ENCODE data around the gene GOSR1.

Gene GOSR1

GRCh38 chr17:30472238-30472890 lies 4.8 kb upstream of the GOSR1 start:
- DNase-seq (no peak), ATAC-seq (replicated peaks) (no peak)
- H3K4me1 Mint-ChIP-seq (ENCODE audit: low read depth in 2 of 2): peaks cover 9 to 10% of the 10 kb centered on the region in 2 donors
- no peak overlapping the region for H3K4me3 Mint-ChIP-seq
- H3K36me3 Mint-ChIP-seq (ENCODE audit: insufficient read depth): peaks cover 7% of the 10 kb centered on the region
- H3K27ac Mint-ChIP-seq: no peak overlapping the region
- H3K9me3 Mint-ChIP-seq: no peaks in the 10 kb centered on the region
- no peaks in the 10 kb centered on the region for H3K27me3 Mint-ChIP-seq

DNA sequence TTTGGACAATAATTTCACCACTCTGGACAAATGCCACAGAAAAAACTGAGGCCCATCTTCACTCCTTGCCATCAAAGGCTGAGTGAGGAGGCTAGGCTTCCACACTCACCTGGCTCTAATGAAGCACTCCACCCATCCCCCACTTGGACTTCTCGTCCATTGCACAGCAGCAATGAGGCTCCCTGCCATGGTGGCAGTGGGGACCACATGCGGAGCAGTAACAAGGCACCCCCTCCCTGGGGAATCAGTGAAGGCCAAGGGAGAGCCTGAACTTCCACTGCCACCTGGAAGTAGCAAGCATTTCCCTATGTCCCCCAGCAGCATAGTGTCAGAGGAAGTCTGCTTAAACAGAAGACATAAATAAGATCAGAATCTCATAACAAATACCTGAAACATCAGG lies 2.0 kb upstream of the GOSR1 start:
- Mint-ChIP-seq H3K27me3 (no peaks in the 10 kb centered on the region), H3K4me1 (ENCODE audit: low read depth in 2 of 2) (peaks cover 19% of the 10 kb centered on the region in 2 donors), H3K9me3 (no peaks in the 10 kb centered on the region), H3K4me3 (no peak overlapping the region), H3K36me3 (ENCODE audit: insufficient read depth) (peaks cover 24% of the 10 kb centered on the region), H3K27ac (no peak overlapping the region)
- DNase-seq (no peak), ATAC-seq (replicated peaks) (no peak)

DNA sequence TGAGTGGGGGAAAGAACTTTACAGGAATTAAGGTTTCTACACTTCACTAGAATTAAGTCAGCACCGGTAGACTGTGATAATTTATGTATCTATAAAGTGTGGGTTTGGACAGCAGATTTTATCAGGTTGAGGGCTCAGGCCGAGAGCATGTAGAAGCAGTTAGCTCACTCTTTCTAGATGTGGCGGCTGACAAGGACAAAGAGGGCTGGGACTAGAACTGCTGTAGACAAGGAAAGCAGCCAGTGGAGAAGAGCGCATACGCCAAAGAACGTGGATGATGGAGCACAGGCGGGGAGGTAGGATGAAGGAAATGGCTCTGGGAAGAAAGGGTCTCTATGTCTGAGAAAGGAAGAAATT lies 504 bp upstream of the GOSR1 start:
- peak; percentile 6 for ATAC-seq (replicated peaks)

DNA sequence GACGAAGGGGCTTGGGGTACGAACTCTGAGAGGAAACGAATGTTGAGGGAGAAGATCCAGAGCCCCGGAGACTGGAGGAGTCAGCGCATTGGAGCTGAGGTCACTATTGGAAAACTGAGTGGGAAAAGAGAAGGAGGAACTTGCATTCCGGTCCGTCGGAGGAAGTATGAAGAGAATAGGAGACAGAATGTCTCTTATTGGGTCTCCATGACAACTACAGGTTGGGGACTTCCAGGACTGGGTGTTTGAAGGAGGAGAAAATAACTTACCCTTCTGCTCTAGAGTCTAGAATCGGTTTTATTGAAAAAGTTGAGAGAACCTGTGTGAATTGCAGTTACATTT lies 537 bp downstream of the GOSR1 start:
- ATAC-seq (replicated peaks) (peak; percentile 70), DNase-seq (peak in 1 of 3 experiments; percentile 15)
- Mint-ChIP-seq H3K4me3 (peak overlapping the region; percentile 96 to 98), H3K36me3 (ENCODE audit: insufficient read depth) (peaks cover 47% of the 10 kb centered on the region), H3K27ac (peak overlapping the region; percentile 99 to 100), H3K4me1 (ENCODE audit: low read depth in 2 of 2) (peaks cover 19 to 29% of the 10 kb centered on the region in 2 donors), H3K9me3 (no peaks in the 10 kb centered on the region), H3K27me3 (no peaks in the 10 kb centered on the region)

More for the DNA sequence above, 504 bp upstream of the GOSR1 start:
- Mint-ChIP-seq H3K27me3 (no peaks in the 10 kb centered on the region), H3K9me3 (no peaks in the 10 kb centered on the region), H3K4me3 (peak overlapping the region; percentile 96 to 98), H3K36me3 (ENCODE audit: insufficient read depth) (peaks cover 39% of the 10 kb centered on the region), H3K4me1 (ENCODE audit: low read depth in 2 of 2) (peaks cover 19 to 28% of the 10 kb centered on the region in 2 donors), H3K27ac (peak overlapping the region; percentile 99 to 100)
- peak in 1 of 3 experiments; percentile 14 for DNase-seq

DNA sequence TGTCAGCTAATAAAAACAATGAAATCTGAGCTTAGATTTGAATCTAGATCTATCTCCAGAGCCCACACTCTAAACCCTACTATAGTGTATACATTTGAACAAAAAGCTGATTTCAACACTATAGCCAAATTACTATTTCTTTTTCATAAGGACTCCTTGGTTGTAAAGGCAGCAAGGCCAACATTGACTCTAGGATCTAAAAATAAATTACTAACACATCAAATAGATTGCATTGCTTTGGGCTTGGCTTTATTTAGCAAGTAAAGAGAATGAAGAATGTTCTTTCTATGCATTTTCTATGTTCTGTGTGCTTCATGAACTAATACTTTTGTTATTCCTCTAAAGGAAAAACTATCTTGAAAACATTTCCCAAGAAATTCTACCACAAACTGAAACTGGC lies 5.3 kb downstream of the GOSR1 start:
- H3K27me3 Mint-ChIP-seq: no peaks in the 10 kb centered on the region
- no peak for ATAC-seq (replicated peaks)
- no peak overlapping the region for H3K4me3 Mint-ChIP-seq
- no peak overlapping the region for H3K27ac Mint-ChIP-seq
- no peak for DNase-seq
- peaks cover 11 to 28% of the 10 kb centered on the region in 2 donors for H3K4me1 Mint-ChIP-seq (ENCODE audit: low read depth in 2 of 2)
- H3K36me3 Mint-ChIP-seq (ENCODE audit: insufficient read depth): peaks cover 89% of the 10 kb centered on the region
- no peaks in the 10 kb centered on the region for H3K9me3 Mint-ChIP-seq

- H3K4me3 Mint-ChIP-seq: no peak overlapping the region
- H3K9me3 Mint-ChIP-seq: no peaks in the 10 kb centered on the region
- H3K4me1 Mint-ChIP-seq (ENCODE audit: low read depth in 2 of 2): peaks cover 5 to 22% of the 10 kb centered on the region in 2 donors
- no peak for DNase-seq
- H3K27me3 Mint-ChIP-seq: no peaks in the 10 kb centered on the region
- peaks cover 89% of the 10 kb centered on the region for H3K36me3 Mint-ChIP-seq (ENCODE audit: insufficient read depth)
- H3K27ac Mint-ChIP-seq: peak overlapping the region in 1 of 2 donors; percentile 63
- ATAC-seq (replicated peaks): no peak
Observed at GRCh38 chr17:30483159-30483558, 6.0 kb downstream of the GOSR1 start.

- DNase-seq (no peak), ATAC-seq (replicated peaks) (no peak)
- H3K27ac Mint-ChIP-seq: no peak overlapping the region
- no peak overlapping the region for H3K4me3 Mint-ChIP-seq
- H3K9me3 Mint-ChIP-seq: no peaks in the 10 kb centered on the region
- H3K4me1 Mint-ChIP-seq (ENCODE audit: low read depth in 2 of 2): peaks cover 6 to 11% of the 10 kb centered on the region in 2 donors
- no peaks in the 10 kb centered on the region for H3K27me3 Mint-ChIP-seq
- H3K36me3 Mint-ChIP-seq (ENCODE audit: insufficient read depth): peaks cover 94% of the 10 kb centered on the region
Observed at GRCh38 chr17:30493780-30494179, 16.6 kb downstream of the GOSR1 start.

DNA sequence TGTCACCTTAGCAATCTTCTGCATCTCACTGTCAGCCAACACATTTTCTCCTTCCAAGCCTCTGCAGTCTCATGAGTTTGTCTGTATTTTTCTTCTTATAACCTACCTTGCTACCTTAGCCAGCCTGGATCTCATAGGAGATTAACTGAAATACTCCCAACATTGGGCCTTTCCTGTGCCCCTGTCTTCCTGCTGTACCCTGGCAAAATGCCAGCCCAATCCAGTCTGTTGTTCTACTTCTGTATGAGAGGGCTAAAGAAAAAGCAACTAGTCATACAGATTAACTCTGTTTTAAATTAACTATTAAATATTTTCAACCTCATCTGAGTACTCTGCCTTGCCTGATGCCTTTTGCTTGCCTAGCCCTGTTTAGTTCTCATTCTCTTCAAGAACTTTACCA lies 18.4 kb downstream of the GOSR1 start:
- Mint-ChIP-seq H3K27me3 (no peaks in the 10 kb centered on the region), H3K36me3 (ENCODE audit: insufficient read depth) (peaks cover 94% of the 10 kb centered on the region), H3K9me3 (no peaks in the 10 kb centered on the region), H3K4me1 (ENCODE audit: low read depth in 2 of 2) (peaks cover 11 to 20% of the 10 kb centered on the region in 2 donors), H3K4me3 (no peak overlapping the region), H3K27ac (no peak overlapping the region)
- no peak for ATAC-seq (replicated peaks)
- no peak for DNase-seq

- peaks cover 62% of the 10 kb centered on the region for H3K36me3 Mint-ChIP-seq (ENCODE audit: insufficient read depth)
- H3K9me3 Mint-ChIP-seq: no peaks in the 10 kb centered on the region
- no peak overlapping the region for H3K27ac Mint-ChIP-seq
- no peaks in the 10 kb centered on the region for H3K27me3 Mint-ChIP-seq
- ATAC-seq (replicated peaks) (no peak), DNase-seq (no peak)
- H3K4me3 Mint-ChIP-seq: no peak overlapping the region
- peaks cover 4 to 15% of the 10 kb centered on the region in 2 donors for H3K4me1 Mint-ChIP-seq (ENCODE audit: low read depth in 2 of 2)
Observed at GRCh38 chr17:30503558-30503957, 26.4 kb downstream of the GOSR1 start.

GRCh38 chr17:30505868-30506417 lies 28.7 kb downstream of the GOSR1 start:
- Mint-ChIP-seq H3K9me3 (no peaks in the 10 kb centered on the region), H3K27ac (peak overlapping the region in 1 of 2 donors; percentile 46), H3K4me3 (no peak overlapping the region), H3K4me1 (ENCODE audit: low read depth in 2 of 2) (peaks cover 0 to 6% of the 10 kb centered on the region in 2 donors), H3K27me3 (no peaks in the 10 kb centered on the region), H3K36me3 (ENCODE audit: insufficient read depth) (peaks cover 44% of the 10 kb centered on the region)
- ATAC-seq (replicated peaks) (no peak), DNase-seq (no peak)

- DNase-seq (no peak), ATAC-seq (replicated peaks) (no peak)
- H3K27ac Mint-ChIP-seq: no peak overlapping the region
- H3K9me3 Mint-ChIP-seq: no peaks in the 10 kb centered on the region
- no peaks in the 10 kb centered on the region for H3K27me3 Mint-ChIP-seq
- peaks cover 39% of the 10 kb centered on the region for H3K36me3 Mint-ChIP-seq (ENCODE audit: insufficient read depth)
- no peak overlapping the region for H3K4me3 Mint-ChIP-seq
- peaks cover 0 to 6% of the 10 kb centered on the region in 2 donors for H3K4me1 Mint-ChIP-seq (ENCODE audit: low read depth in 2 of 2)
Observed at GRCh38 chr17:30506481-30506880, 29.3 kb downstream of the GOSR1 start.

GRCh38 chr17:30513346-30513745 lies 36.1 kb downstream of the GOSR1 start:
- no peak for DNase-seq
- Mint-ChIP-seq H3K4me3 (no peak overlapping the region), H3K9me3 (no peaks in the 10 kb centered on the region), H3K27me3 (no peaks in the 10 kb centered on the region), H3K4me1 (ENCODE audit: low read depth in 2 of 2) (peaks cover 2 to 6% of the 10 kb centered on the region in 2 donors), H3K36me3 (ENCODE audit: insufficient read depth) (peaks cover 44% of the 10 kb centered on the region), H3K27ac (peak overlapping the region in 1 of 2 donors; percentile 49)
- no peak for ATAC-seq (replicated peaks)

DNA sequence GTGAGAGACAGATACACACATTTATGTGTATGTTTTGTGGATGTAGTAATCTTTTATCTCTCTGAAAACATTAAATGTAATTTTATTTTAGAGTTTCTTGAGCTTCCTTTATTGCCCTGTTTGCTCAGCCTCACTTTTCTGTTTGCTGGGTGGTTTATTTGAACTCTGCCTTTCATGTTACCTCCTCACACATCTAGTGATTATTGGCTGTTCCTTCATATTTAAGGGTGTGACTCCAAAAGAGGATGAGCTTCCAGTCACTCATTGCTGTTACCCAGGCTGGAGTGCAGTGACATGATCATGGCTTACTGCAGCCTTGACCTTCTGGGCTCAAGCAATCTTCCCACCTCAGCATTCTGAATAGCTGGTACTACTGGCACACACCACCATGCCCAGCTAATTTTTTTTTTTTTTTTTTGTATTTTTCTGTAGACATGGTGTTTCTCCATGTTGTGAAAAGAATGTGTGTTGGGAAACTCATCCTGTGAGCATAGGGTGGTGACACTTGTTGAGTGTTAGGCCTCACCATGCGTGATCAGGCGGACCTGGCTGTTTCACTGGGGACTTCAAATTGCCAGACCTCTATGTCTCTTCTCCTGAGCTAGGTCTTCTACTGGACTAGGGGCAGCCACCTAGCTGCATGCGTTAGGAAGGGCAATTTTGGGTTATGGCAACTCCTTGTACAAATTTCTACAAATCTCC lies 37.8 kb downstream of the GOSR1 start:
- peaks cover 2 to 6% of the 10 kb centered on the region in 2 donors for H3K4me1 Mint-ChIP-seq (ENCODE audit: low read depth in 2 of 2)
- no peaks in the 10 kb centered on the region for H3K9me3 Mint-ChIP-seq
- DNase-seq: no peak
- peaks cover 54% of the 10 kb centered on the region for H3K36me3 Mint-ChIP-seq (ENCODE audit: insufficient read depth)
- ATAC-seq (replicated peaks): no peak
- no peaks in the 10 kb centered on the region for H3K27me3 Mint-ChIP-seq
- H3K27ac Mint-ChIP-seq: peak overlapping the region; percentile 5 to 27
- H3K4me3 Mint-ChIP-seq: no peak overlapping the region

- peaks cover 71% of the 10 kb centered on the region for H3K36me3 Mint-ChIP-seq (ENCODE audit: insufficient read depth)
- no peak overlapping the region for H3K27ac Mint-ChIP-seq
- no peak overlapping the region for H3K4me3 Mint-ChIP-seq
- H3K27me3 Mint-ChIP-seq: no peaks in the 10 kb centered on the region
- peaks cover 0 to 2% of the 10 kb centered on the region in 2 donors for H3K4me1 Mint-ChIP-seq (ENCODE audit: low read depth in 2 of 2)
- DNase-seq (no peak), ATAC-seq (replicated peaks) (no peak)
- no peaks in the 10 kb centered on the region for H3K9me3 Mint-ChIP-seq
Observed at GRCh38 chr17:30517786-30518185, 40.6 kb downstream of the GOSR1 start.
